ENCODE measurements around the gene NRTN.

DNA sequence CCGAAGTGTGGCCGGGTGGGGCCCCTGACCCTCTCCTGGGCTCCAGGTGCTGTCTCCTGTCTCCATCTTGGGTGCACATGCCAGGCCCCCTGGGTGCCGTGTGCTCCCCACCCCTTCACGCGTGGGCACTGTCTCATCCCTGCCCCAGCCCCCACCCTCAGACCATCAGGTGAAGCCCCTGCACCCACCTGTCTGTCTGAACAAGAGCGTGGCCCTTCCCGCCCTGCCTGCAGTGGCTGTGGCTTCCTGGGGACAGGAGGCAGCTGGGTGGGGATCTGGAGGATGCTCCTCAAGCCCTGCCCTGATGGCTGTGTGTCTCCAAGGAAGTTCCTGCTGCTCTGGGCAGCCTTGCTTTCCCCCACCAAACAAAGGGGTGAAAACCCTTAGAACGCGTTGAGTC lies 22.5 kb upstream of the NRTN start:
- TF ChIP-seq EP300 (conservative IDR thresholded peaks at IDR 0.05; ENCODE audit: poor library complexity, severe bottlenecking) (no peak), EZH2 (IDR thresholded peaks at IDR 0.05; ENCODE audit: borderline replicate concordance, insufficient read depth, low read length, poor library complexity, severe bottlenecking) (no peak), POLR2AphosphoS5 (IDR thresholded peaks at IDR 0.05) (no peak), MXI1 (conservative IDR thresholded peaks at IDR 0.05; ENCODE audit: poor library complexity, severe bottlenecking) (no peak)
- TF ChIP-seq, protein P1, sequence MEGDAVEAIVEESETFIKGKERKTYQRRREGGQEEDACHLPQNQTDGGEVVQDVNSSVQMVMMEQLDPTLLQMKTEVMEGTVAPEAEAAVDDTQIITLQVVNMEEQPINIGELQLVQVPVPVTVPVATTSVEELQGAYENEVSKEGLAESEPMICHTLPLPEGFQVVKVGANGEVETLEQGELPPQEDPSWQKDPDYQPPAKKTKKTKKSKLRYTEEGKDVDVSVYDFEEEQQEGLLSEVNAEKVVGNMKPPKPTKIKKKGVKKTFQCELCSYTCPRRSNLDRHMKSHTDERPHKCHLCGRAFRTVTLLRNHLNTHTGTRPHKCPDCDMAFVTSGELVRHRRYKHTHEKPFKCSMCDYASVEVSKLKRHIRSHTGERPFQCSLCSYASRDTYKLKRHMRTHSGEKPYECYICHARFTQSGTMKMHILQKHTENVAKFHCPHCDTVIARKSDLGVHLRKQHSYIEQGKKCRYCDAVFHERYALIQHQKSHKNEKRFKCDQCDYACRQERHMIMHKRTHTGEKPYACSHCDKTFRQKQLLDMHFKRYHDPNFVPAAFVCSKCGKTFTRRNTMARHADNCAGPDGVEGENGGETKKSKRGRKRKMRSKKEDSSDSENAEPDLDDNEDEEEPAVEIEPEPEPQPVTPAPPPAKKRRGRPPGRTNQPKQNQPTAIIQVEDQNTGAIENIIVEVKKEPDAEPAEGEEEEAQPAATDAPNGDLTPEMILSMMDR (IDR thresholded peaks at IDR 0.05; ENCODE audit: poor library complexity, severe bottlenecking) = no peak
- TF ChIP-seq, protein P2, sequence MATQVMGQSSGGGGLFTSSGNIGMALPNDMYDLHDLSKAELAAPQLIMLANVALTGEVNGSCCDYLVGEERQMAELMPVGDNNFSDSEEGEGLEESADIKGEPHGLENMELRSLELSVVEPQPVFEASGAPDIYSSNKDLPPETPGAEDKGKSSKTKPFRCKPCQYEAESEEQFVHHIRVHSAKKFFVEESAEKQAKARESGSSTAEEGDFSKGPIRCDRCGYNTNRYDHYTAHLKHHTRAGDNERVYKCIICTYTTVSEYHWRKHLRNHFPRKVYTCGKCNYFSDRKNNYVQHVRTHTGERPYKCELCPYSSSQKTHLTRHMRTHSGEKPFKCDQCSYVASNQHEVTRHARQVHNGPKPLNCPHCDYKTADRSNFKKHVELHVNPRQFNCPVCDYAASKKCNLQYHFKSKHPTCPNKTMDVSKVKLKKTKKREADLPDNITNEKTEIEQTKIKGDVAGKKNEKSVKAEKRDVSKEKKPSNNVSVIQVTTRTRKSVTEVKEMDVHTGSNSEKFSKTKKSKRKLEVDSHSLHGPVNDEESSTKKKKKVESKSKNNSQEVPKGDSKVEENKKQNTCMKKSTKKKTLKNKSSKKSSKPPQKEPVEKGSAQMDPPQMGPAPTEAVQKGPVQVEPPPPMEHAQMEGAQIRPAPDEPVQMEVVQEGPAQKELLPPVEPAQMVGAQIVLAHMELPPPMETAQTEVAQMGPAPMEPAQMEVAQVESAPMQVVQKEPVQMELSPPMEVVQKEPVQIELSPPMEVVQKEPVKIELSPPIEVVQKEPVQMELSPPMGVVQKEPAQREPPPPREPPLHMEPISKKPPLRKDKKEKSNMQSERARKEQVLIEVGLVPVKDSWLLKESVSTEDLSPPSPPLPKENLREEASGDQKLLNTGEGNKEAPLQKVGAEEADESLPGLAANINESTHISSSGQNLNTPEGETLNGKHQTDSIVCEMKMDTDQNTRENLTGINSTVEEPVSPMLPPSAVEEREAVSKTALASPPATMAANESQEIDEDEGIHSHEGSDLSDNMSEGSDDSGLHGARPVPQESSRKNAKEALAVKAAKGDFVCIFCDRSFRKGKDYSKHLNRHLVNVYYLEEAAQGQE (IDR thresholded peaks at IDR 0.05; ENCODE audit: borderline replicate concordance) = no peak
